HCT116 (cell line): Measurements from ENCODE around the gene PLA2G1B. TPM values are rescaled to one million over a fixed set of nuclear protein-coding genes. Genes with fewer than 3 reads are reported as not detected.

Experiments used
- ATAC-seq: fragments of 200-7000 bp; cut with Tn5 transposase; 2 replicates; pipeline ENCODE4 v1.9.1; 2020; ENCODE audit warnings: mild to moderate bottlenecking, moderate library complexity
- BruUV-seq: library from RNA; stranded (reverse); fragments of 400-500 nt; replicated peaks from 2 replicates; lab custom pipeline; 2021; lab: Mats Ljungman, UMichigan
- CTCF ChIA-PET: fragments of 300-600 bp; sonication (Branson Sonifier 250); formaldehyde crosslinking; loops from one replicate; lab custom pipeline; 2021; ENCODE audit warnings: antibody characterized with exemption; lab: Charles Lee
- POLR2A ChIA-PET: fragments of 300-600, 350-600 bp; sonication (Branson Sonifier 250); formaldehyde crosslinking; loops from one replicate; lab custom pipeline; 2021; ENCODE audit warnings: antibody characterized with exemption; lab: Charles Lee
- RAD21 ChIA-PET, 2 experiments: fragments of 300-600 bp; sonication (Branson Sonifier 250); formaldehyde crosslinking; loops; one replicate each; lab custom pipeline; 2023; ENCODE audit warnings: low total read pairs in 2 of 2; ENCODE audit not compliant: uncharacterized antibody in 2 of 2, unreplicated experiment in 2 of 2, low non-redundant PET in 1 of 2; lab: Charles Lee
- DNase-seq: peaks from one replicate; pipeline ENCODE4 v3.0.0-alpha.2; 2010; ENCODE audit warnings: low read depth, low spot score
- H2AFZ ChIP-seq: fragments of 200-600 bp; shearing (Covaris generic), sonication (generic); 2 replicates; pipeline ENCODE4 v1.6.1; 2017; ENCODE audit warnings: low read depth, mixed run types, mixed read lengths, antibody characterized with exemption, low read length; ENCODE audit not compliant: poor library complexity, severe bottlenecking
- H3K27ac ChIP-seq: 2 replicates; pipeline ENCODE4 v1.5.1; 2012; ENCODE audit warnings: low read depth, low read length
- H3K27me3 ChIP-seq: fragments of 200-600 bp; sonication (generic); 2 replicates; pipeline ENCODE4 v1.6.1; 2016; ENCODE audit warnings: mixed run types, low read length, mixed read lengths; ENCODE audit not compliant: insufficient read depth
- H3K36me3 ChIP-seq, 2 experiments: fragments of 200-500 bp in 1 of 2; fragments of 200-600 bp in 1 of 2; sonication (Bioruptor generic) in 1 of 2; sonication (generic) in 1 of 2; 2 replicates each; pipeline versions ENCODE4 v1.5.1 to v1.6.1; 2014 to 2016; ENCODE audit warnings: low read length in 2 of 2, inconsistent platforms in 1 of 2, mixed read lengths in 1 of 2, mixed run types in 1 of 2; ENCODE audit not compliant: insufficient read depth in 2 of 2, control insufficient read depth in 1 of 2
- H3K4me1 ChIP-seq, 2 experiments: fragments of 200-600 bp in 1 of 2; sonication (generic) in 1 of 2; 2 replicates each; pipeline versions ENCODE4 v1.5.1 to v1.6.1; 2012 to 2017; ENCODE audit warnings: low read length in 2 of 2, inconsistent platforms in 1 of 2, mild to moderate bottlenecking in 1 of 2, mixed read lengths in 1 of 2, mixed run types in 1 of 2, moderate library complexity in 1 of 2; ENCODE audit not compliant: insufficient read depth in 2 of 2, control insufficient read depth in 1 of 2
- H3K4me2 ChIP-seq: fragments of 200-600 bp; sonication (generic); 2 replicates; pipeline ENCODE4 v1.6.1; 2017; ENCODE audit warnings: mixed run types, low read length, mixed read lengths
- H3K4me3 ChIP-seq, 2 experiments: fragments of 200-600 bp in 1 of 2; sonication (generic) in 1 of 2; replicated peaks in 1 of 2; 2 replicates each; pipeline ENCODE4 v1.5.1; 2011 to 2016; ENCODE audit warnings: low read length in 2 of 2, control low read depth in 1 of 2, low read depth in 1 of 2, mild to moderate bottlenecking in 1 of 2, mixed read lengths in 1 of 2, mixed run types in 1 of 2
- H3K79me2 ChIP-seq: fragments of 200-600 bp; sonication (generic); 2 replicates; pipeline ENCODE4 v1.6.1; 2017; ENCODE audit warnings: mild to moderate bottlenecking, mixed run types, low read length, moderate library complexity, mixed read lengths; ENCODE audit not compliant: insufficient read depth
- H3K9ac ChIP-seq: fragments of 200-600 bp; sonication (generic); 2 replicates; pipeline ENCODE4 v1.6.1; 2016; ENCODE audit warnings: low read length, mixed read lengths
- H3K9me2 ChIP-seq: fragments of 200-600 bp; sonication (generic), shearing (Covaris generic); 2 replicates; pipeline ENCODE4 v1.6.1; 2017; ENCODE audit warnings: mixed run types, mild to moderate bottlenecking, moderate library complexity; ENCODE audit not compliant: insufficient read depth
- H3K9me3 ChIP-seq, 2 experiments: fragments of 200-500 bp in 1 of 2; fragments of 200-600 bp in 1 of 2; sonication (Bioruptor generic) in 1 of 2; sonication (generic) in 1 of 2; 2 replicates each; pipeline ENCODE4 v1.6.1; 2014 to 2017; ENCODE audit warnings: low read length in 2 of 2, mixed read lengths in 2 of 2, inconsistent platforms in 1 of 2, low read depth in 1 of 2, mild to moderate bottlenecking in 1 of 2, mixed run types in 1 of 2, moderate library complexity in 1 of 2; ENCODE audit not compliant: control insufficient read depth in 1 of 2, insufficient read depth in 1 of 2
- H4K20me1 ChIP-seq: fragments of 200-600 bp; sonication (generic), shearing (Covaris generic); 2 replicates; pipeline ENCODE4 v1.6.1; 2017; ENCODE audit warnings: mixed run types, mild to moderate bottlenecking, moderate library complexity; ENCODE audit not compliant: insufficient read depth
- CBX3 ChIP-seq: IDR thresholded peaks from 2 replicates; pipeline ENCODE4 v1.6.1; 2012; ENCODE audit warnings: low read depth
- CEBPB ChIP-seq: IDR thresholded peaks from 2 replicates; pipeline ENCODE4 v1.6.1; 2012; ENCODE audit warnings: low read depth
- CTCF ChIP-seq, 3 experiments: fragments of 200-600 bp in 1 of 3; sonication (generic) in 1 of 3; IDR thresholded peaks in 2 of 3; conservative IDR thresholded peaks in 1 of 3; 2 replicates each; pipeline ENCODE4 v1.5.1; 2012 to 2017; ENCODE audit warnings: low read depth in 2 of 3, low read length in 2 of 3, antibody characterized with exemption in 1 of 3, borderline replicate concordance in 1 of 3, control low read depth in 1 of 3, mild to moderate bottlenecking in 1 of 3, mixed read lengths in 1 of 3, mixed run types in 1 of 3, moderate library complexity in 1 of 3; ENCODE audit not compliant: insufficient read depth in 1 of 3
- EZH2phosphoT487 ChIP-seq: fragments of 200-600 bp; IDR thresholded peaks from 2 replicates; pipeline ENCODE4 v1.6.1; 2018; ENCODE audit warnings: antibody characterized with exemption, borderline replicate concordance
- JUND ChIP-seq: IDR thresholded peaks from 2 replicates; pipeline ENCODE4 v1.6.1; 2012
- MAX ChIP-seq: IDR thresholded peaks from 2 replicates; pipeline ENCODE4 v1.6.1; 2012
- POLR2AphosphoS5 ChIP-seq: IDR thresholded peaks from 2 replicates; pipeline ENCODE4 v1.6.1; 2011; ENCODE audit warnings: mild to moderate bottlenecking, low read depth, low read length, moderate library complexity
- RAD21 ChIP-seq: IDR thresholded peaks from 2 replicates; pipeline ENCODE4 v1.6.1; 2012; ENCODE audit warnings: low read depth, mild to moderate bottlenecking
- REST ChIP-seq: IDR thresholded peaks from 2 replicates; pipeline ENCODE4 v1.6.1; 2012; ENCODE audit warnings: low read depth
- SP1 ChIP-seq: IDR thresholded peaks from 2 replicates; pipeline ENCODE4 v1.6.1; 2012; ENCODE audit warnings: low read depth
- YY1 ChIP-seq: IDR thresholded peaks from 2 replicates; pipeline ENCODE4 v1.6.1; 2011; ENCODE audit warnings: low read length, low read depth, moderate library complexity, mild to moderate bottlenecking; ENCODE audit not compliant: insufficient replicate concordance; ENCODE audit errors: extremely low read depth
- ZFX ChIP-seq: fragments of 450-650 bp; IDR thresholded peaks from 2 replicates; pipeline ENCODE4 v1.6.1; 2017
- ZNF274 ChIP-seq: fragments of 200-500 bp; sonication (Bioruptor generic); IDR thresholded peaks from 2 replicates; pipeline ENCODE4 v1.6.1; 2014; ENCODE audit warnings: mild to moderate bottlenecking, low read depth, low read length, inconsistent platforms
- intact Hi-C: fragments of 100-400 bp; cut with micrococcal nuclease; formaldehyde crosslinking; loops from 2 replicates; pipeline ENCODE4 v1.10.0; 2022
- total RNA-seq: library from RNA; stranded (reverse); gene quantifications from one replicate; pipeline ENCODE4 v1.2.1, GENCODE V29; 2021; ENCODE audit not compliant: unreplicated experiment

The PLA2G1B gene
- total RNA-seq, 1 experiment from 2014 or later, result 2.0 TPM

- TF ChIP-seq MAX (no peak), SP1 (no peak), YY1 (no peak), ZFX (no peak), CEBPB (no peak), REST (no peak), CTCF (IDR thresholded peaks at IDR 0.05 in 2 of 3, conservative IDR thresholded peaks at IDR 0.05 in 1 of 3; ENCODE audit: borderline replicate concordance in 1 of 3, insufficient read depth in 1 of 3, low read depth in 2 of 3, low read length in 2 of 3) (no peak), EZH2phosphoT487 (no peak), RAD21 (no peak), POLR2AphosphoS5 (no peak), ZNF274 (no peak), JUND (no peak), CBX3 (no peak)
- DNase-seq, result no peak
- Histone ChIP-seq H3K27ac (no peak overlapping the region), H3K79me2 (no peaks in the 10 kb centered on the region), H2AFZ (no peak overlapping the region), H3K9ac (no peak overlapping the region), H3K36me3 (no peaks in the 10 kb centered on the region), H3K4me1 (peaks cover 13 to 40% of the 10 kb centered on the region in 2 experiments), H3K9me3 (no peaks in the 10 kb centered on the region), H4K20me1 (no peaks in the 10 kb centered on the region), H3K4me2 (no peak overlapping the region), H3K9me2 (no peaks in the 10 kb centered on the region), H3K4me3 (no peak overlapping the region), H3K27me3 (no peaks in the 10 kb centered on the region)
- ChIA-PET RAD21 (no interaction called here), POLR2A (interaction anchor here (0.6 to 8.0 kb wide), 7 partner anchors 21 to 87 kb away, joined by 3 to 223 read pairs (median 7); partner anchors contain the start of genes PXN and RPLP0), CTCF (interaction anchor here (1.3 to 2.9 kb wide), 3 partner anchors 22 to 86 kb away, joined by 3 to 13 read pairs (median 3); partner anchors contain the start of genes PXN and RPLP0)
- intact Hi-C loops, result no loop called here
- no peak for ATAC-seq
- BruUV-seq, result no TSS peak
Observed at GRCh38 chr12:120287491-120287890, 40.1 kb downstream of the PLA2G1B start.
